GM12873 (cell line): ENCODE data around the gene ST7L.

ENCODE experiments used
- TF ChIP-seq, protein P1 (sequence below): IDR thresholded peaks from 2 replicates; pipeline ENCODE4 v1.5.1; 2012; ENCODE audit warnings: low read depth, mild to moderate bottlenecking, moderate library complexity, low read length, control low read depth; ENCODE audit not compliant: insufficient read depth; ENCODE audit errors: missing control alignments

ST7L gene

GRCh38 chr1:112507921-112508277, 111.0 kb downstream of the ST7L start:
- TF ChIP-seq, protein P1, sequence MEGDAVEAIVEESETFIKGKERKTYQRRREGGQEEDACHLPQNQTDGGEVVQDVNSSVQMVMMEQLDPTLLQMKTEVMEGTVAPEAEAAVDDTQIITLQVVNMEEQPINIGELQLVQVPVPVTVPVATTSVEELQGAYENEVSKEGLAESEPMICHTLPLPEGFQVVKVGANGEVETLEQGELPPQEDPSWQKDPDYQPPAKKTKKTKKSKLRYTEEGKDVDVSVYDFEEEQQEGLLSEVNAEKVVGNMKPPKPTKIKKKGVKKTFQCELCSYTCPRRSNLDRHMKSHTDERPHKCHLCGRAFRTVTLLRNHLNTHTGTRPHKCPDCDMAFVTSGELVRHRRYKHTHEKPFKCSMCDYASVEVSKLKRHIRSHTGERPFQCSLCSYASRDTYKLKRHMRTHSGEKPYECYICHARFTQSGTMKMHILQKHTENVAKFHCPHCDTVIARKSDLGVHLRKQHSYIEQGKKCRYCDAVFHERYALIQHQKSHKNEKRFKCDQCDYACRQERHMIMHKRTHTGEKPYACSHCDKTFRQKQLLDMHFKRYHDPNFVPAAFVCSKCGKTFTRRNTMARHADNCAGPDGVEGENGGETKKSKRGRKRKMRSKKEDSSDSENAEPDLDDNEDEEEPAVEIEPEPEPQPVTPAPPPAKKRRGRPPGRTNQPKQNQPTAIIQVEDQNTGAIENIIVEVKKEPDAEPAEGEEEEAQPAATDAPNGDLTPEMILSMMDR, result no peak

DNA sequence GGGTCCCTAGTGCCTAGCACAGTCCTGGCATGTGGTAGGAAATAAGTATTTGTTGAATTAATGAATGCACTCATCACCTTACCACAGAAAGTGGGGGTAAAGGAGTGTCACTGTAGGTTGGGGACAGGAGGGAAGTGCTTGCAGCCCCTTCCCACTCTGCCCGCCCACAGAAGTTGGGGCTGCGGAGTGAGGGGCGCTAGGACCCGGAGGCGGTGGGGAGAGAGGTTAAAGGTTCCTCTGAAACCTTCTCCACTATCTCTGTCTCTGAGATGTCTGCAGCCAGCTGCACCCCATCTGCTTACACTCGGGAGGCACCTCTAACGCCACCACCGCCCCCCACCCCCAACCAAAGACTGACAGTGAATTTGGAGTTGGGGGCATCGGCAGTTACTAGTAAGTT, 111.6 kb downstream of the ST7L start:
- TF ChIP-seq, protein P1, result no peak

DNA sequence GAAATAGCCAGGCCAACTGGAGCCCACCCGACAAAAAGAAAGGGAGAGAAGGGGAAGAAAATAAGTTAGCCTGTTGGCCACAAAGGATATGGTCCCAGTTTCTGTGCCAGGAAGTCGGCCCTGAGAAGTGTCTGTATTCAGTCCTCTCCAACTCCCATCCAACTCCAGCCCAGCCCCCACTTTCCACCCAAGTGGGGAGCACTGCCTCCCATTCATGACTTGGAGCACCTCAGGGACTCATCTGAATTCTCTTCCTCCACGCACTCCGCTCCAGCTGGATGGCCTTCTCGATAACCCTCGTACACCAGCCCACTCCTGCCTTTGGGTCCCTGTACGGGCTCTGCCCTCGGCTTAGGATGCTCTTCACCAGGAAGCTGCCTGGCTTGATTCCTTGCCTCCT, 112.2 kb downstream of the ST7L start:
- TF ChIP-seq, protein P1, result no peak

- TF ChIP-seq, protein P1, result no peak
These were observed 112.6 kb downstream of the ST7L start for GRCh38 chr1:112506306-112506705.

DNA sequence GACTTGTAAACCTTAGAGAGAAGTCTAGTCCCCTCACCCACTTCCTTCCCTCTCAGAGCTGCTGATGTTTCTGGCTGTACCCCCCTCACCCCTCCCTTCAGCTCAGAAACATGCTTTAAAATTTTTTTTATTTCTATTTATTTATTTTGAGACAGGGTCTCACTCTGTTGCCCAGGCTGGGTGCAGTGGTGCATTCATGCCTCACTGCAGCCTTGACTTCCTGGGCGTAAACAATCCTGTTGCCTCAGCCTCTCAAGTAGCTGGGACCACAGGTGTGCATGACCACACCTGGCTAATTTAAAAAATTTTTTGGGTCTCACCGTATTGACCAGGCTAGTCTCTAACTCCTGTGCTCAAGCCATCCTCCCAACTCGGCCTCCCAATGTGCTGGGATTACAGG, 113.1 kb downstream of the ST7L start:
- TF ChIP-seq, protein P1, result no peak

DNA sequence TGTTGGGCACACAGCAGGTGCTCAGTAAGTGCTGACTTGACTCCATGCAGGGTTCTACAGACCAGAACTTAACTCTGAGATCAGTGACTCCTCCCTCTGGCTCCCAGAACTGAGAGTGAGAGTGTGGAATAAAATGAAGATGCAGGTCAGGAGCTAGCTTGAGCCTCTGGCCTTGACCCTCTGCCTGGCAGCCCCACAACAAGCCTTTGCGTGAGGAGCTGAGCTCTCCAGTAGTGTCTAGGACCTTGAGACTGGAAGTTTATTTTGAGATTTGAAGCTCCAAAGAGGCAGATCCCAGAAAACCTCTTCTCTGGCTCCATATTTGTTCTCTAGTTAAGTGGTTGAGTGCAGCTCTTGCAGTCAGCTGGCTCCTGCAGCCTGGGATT, 113.5 kb downstream of the ST7L start:
- TF ChIP-seq, protein P1, result no peak

GRCh38 chr1:112504661-112505399, 114.1 kb downstream of the ST7L start:
- TF ChIP-seq, protein P1, result no peak
